Epithelial cell of esophagus (primary cell): ENCODE results near the gene PGAP6.
A peak's percentile ranks its signal among the peaks of the same experiment; 100 is the strongest.
"Not testable (repeated sequence)": the region's sequence is repeated elsewhere in the genome, so short reads cannot be mapped to it uniquely, and the experiment has no call there.

ENCODE experiments used
- DNase-seq: peaks from one replicate; pipeline ENCODE4 v3.0.0; 2010; ENCODE audit warnings: low read depth
- H3K4me3 ChIP-seq: 2 replicates; pipeline ENCODE4 v1.5.1; 2011; ENCODE audit warnings: mild to moderate bottlenecking, low read length, control low read depth
- CTCF ChIP-seq: IDR thresholded peaks from 2 replicates; pipeline ENCODE4 v1.5.1; 2011; ENCODE audit warnings: low read depth, mild to moderate bottlenecking, low read length, control low read depth, inconsistent platforms; ENCODE audit not compliant: insufficient read depth; ENCODE audit errors: missing control alignments

PGAP6 gene

GRCh38 chr16:425082-425718, 43.4 kb upstream of the PGAP6 start, which contains the start of gene RAB11FIP3:
RAB11FIP3 (plus strand) TSS chr16:425649; CDS start chr16:426007, 358 bp downstream.
- peak; percentile 17 for TF ChIP-seq CTCF
- H3K4me3 ChIP-seq, result peak within 1 kb of the TSS; percentile 65
- DNase-seq, result peak; percentile 75

- TF ChIP-seq CTCF, result no peak
- H3K4me3 ChIP-seq, result peak overlapping the region; percentile 51
- peak; percentile 38 for DNase-seq
These were observed 42.9 kb upstream of the PGAP6 start for GRCh38 chr16:424623-425081.

- DNase-seq, result peak; percentile 93
- peak overlapping the region; percentile 51 for H3K4me3 ChIP-seq
These were observed 42.4 kb upstream of the PGAP6 start for GRCh38 chr16:424033-424622.

GRCh38 chr16:422179-422578, 40.4 kb upstream of the PGAP6 start:
- H3K4me3 ChIP-seq, DNase-seq: not testable (repeated sequence)

More at GRCh38 chr16:424033-424622, 42.4 kb upstream of the PGAP6 start:
- no peak for TF ChIP-seq CTCF

- not testable (repeated sequence) for DNase-seq, H3K4me3 ChIP-seq
These were observed 33.4 kb upstream of the PGAP6 start for GRCh38 chr16:415170-415498.

GRCh38 chr16:414395-415169, 32.8 kb upstream of the PGAP6 start:
- DNase-seq, result peak; percentile 87
- TF ChIP-seq CTCF, result no peak
- H3K4me3 ChIP-seq, result no peak overlapping the region

- H3K4me3 ChIP-seq, result no peak overlapping the region
- no peak for TF ChIP-seq CTCF
- no peak for DNase-seq
These were observed 29.9 kb upstream of the PGAP6 start for GRCh38 chr16:411576-412265.
